NCI-H2171 treated with DMSO at 0.1 percent for 48 hours (cell line): ENCODE measurements around the gene PLCB3.

Experiments used
- DNase-seq: peaks from one replicate; lab custom pipeline; 2025; lab: John Stamatoyannopoulos, UW

Gene PLCB3

GRCh38 chr11:64288353-64288750 lies 37.0 kb downstream of the PLCB3 start:
- DNase-seq = no peak

DNA sequence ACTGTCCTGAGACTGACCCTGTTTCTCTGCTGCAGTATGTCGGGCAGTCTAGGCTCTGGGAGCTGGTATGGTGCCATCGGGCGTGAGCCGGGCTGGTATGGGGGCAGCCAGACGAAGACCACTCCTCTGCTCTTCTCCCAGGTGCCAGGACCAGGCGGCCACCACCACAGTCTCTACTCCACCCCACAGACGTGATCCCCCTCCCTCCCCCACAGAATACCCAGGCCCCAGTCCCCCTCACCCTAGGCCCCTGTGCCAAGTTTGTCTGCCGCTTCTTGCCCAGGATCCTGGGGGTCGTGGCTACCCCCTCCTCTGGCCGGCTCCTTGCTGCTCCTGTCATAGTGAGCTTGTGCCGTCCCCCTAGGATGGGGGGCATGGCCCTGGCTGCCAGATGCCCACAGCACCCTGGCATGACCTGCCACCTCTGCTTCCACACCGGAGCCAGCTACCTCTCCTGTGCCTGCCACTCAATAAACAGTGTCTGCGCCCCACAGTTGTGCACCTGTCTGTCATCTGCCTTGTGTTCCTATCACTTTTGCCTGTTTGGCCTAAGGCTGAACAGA lies 37.8 kb downstream of the PLCB3 start:
- no peak for DNase-seq

- no peak for DNase-seq
These were observed 39.3 kb downstream of the PLCB3 start for GRCh38 chr11:64290352-64291261.

DNA sequence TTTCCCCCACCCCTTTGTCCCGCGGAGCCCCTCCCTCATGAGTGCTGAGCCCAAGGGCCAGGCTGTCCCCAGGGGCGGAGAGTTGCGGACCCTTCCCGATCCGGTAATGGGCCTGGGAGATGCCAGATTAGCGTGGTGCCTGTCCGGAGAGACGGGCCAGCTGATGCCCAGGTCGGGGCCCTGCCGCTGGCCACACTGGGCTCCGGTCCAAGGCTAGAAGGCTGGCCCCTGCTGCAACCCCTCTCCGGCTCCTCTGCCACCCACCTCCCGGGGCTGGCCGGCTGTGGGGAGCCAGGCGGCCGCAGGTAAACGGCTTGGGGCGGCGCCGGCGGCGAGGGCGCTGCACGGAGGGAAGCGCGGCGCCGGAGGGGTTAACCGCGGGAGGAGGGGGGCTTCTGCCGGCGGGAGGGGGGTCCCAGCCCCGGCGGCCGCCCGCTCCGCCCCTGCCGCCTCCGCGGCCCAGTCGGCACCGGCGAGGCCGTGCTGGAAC lies 40.0 kb downstream of the PLCB3 start, which contains the start of gene KCNK4:
KCNK4 (plus strand) TSS at position 41 of the 490 bp plus-strand sequence. CDS start 1,717 bp downstream, outside the sequence.
- DNase-seq = no peak

- no peak for DNase-seq
These were observed 40.6 kb downstream of the PLCB3 start for GRCh38 chr11:64291752-64292459.

DNA sequence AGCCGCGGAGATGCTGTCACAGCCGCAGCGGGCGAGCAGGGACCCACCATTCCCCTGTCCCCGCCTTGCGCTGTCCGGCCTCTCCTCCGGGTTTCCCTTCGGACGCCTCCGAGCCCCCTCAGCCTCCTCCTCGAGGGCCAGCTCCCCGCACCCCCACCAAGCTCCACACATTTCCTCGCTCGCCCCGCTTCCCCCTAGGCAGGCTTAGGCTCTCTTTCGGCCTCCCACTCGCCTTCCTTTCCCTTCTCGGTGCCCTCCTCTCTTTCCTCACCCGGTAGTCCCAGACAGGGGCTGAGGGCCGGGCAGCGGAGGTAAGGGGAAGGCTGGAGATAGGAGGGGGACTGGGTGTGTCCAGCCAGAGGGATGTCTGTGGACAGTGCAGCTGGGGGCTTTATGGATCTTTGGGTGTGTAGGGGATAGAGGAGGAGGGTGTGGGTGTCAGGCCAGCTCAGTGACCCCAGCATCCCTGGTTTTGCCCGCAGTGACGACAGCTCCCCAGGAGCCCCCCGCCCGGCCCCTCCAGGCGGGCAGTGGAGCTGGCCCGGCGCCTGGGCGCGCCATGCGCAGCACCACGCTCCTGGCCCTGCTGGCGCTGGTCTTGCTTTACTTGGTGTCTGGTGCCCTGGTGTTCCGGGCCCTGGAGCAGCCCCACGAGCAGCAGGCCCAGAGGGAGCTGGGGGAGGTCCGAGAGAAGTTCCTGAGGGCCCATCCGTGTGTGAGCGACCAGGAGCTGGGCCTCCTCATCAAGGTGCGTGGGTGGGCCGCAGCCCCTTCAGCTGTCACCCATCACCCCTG lies 41.3 kb downstream of the PLCB3 start:
- no peak for DNase-seq

- no peak for DNase-seq
These were observed 43.4 kb downstream of the PLCB3 start for GRCh38 chr11:64294774-64295173.

- no peak for DNase-seq
These were observed 44.4 kb downstream of the PLCB3 start for GRCh38 chr11:64295760-64296159.

GRCh38 chr11:64296236-64296635 lies 44.9 kb downstream of the PLCB3 start:
- no peak for DNase-seq

DNA sequence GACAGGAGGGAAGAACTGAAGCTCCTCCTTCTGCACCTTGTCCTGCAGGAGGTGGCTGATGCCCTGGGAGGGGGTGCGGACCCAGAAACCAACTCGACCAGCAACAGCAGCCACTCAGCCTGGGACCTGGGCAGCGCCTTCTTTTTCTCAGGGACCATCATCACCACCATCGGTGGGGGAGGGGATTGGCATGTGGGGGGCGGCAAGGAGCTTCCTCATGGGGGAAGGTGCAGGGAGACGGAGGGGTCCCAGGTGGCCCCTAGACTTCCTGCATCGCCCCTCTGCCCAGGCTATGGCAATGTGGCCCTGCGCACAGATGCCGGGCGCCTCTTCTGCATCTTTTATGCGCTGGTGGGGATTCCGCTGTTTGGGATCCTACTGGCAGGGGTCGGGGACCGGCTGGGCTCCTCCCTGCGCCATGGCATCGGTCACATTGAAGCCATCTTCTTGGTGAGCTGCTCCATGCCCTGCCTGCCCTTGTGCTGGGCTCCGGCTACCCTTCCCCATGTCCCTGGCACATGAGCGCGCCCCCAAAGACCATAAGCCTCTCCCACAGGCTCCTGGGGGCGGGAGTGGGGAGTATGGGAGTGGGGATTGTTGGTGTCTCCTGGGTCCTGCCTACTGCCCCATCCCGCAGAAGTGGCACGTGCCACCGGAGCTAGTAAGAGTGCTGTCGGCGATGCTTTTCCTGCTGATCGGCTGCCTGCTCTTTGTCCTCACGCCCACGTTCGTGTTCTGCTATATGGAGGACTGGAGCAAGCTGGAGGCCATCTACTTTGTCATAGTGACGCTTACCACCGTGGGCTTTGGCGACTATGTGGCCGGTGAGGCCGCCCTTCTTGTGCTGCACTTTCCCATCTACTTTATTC lies 45.7 kb downstream of the PLCB3 start:
- DNase-seq = no peak

- DNase-seq = no peak
These were observed 46.5 kb downstream of the PLCB3 start for GRCh38 chr11:64297699-64298358.

DNA sequence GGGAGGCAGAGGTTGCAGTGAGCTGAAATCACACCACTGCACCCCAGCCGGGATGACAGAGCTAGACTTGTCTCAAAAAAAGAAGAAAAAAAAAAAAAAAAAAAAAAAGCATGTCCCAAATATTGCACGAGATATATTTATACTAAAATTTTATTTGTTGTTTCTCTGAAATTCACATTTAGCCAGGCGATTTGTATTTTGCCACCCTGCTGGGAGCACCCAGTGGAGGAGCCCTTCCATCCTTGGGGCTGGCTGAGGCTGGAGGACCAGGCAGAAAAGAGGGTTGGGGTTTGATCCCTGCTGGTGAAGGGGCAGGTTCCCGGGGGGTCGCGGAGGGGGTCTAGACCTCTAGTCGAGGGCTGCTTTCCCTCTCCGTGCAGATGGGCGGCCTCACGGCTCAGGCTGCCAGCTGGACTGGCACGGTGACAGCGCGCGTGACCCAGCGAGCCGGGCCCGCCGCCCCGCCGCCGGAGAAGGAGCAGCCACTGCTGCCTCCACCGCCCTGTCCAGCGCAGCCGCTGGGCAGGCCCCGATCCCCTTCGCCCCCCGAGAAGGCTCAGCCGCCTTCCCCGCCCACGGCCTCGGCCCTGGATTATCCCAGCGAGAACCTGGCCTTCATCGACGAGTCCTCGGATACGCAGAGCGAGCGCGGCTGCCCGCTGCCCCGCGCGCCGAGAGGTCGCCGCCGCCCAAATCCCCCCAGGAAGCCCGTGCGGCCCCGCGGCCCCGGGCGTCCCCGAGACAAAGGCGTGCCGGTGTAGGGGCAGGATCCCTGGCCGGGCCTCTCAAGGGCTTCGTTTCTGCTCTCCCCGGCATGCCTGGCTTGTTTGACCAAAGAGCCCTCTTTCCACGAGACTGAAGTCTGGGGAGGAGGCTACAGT lies 47.9 kb downstream of the PLCB3 start:
- DNase-seq = no peak

DNA sequence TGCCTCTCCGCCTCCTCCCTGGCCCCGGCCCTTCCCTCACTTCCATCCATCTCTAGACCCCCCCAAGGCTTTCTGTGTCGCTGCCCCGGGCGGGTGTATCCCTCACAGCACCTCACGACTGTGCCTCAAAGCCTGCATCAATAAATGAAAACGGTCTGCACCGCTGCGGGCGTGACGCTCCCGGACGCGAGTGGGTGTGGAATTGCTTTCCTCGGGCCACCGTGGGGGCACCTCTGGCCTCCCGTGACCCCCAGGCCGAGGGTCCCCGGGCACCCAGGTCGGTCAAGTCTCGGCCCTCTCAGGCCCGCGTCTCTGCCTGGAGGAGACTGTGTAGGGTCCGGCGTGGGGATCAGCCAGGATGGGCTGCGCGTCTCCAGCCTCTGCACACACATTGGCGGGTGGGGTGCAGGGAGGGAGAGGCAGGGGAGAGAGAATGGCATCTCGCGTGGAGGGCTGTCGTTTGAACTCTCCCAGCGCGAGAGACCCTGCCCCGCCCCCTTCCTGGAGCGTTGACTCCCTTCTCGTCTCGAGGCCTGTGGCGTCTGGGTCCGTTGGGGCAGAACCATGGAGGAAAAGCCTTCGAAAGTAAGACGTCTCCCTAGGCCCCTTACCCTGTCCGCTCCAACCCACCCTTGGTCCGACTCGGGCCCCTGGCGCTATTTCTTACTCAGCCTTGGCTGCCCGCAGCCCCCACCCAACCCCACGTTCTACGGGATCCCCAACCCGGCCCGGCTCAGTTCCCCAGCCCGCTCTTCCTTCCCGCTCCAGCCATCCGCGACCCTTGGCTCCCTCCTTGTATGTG lies 48.7 kb downstream of the PLCB3 start, which contains the start of gene CATSPERZ:
CATSPERZ (plus strand) TSS at position 512 of the 802 bp plus-strand sequence; CDS start at position 565, 53 bp downstream.
- DNase-seq = no peak

- DNase-seq = no peak
These were observed 52.0 kb downstream of the PLCB3 start for GRCh38 chr11:64303109-64304031.

DNA sequence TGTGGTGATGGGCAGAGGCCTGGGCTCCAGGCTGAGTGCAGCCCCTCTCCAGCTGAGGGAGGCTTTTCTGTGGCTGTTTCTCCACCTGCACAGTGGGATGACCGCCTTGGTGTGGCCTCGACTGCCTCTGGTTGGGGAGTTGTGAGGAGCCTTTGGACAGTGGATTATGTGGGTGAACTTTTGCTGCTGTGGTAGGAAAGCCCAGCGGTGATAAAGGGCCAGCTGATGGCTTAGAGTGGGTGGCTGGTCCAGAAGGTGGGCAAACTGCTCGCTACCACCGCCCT lies 52.6 kb downstream of the PLCB3 start:
- DNase-seq = no peak

- peak; percentile 85 for DNase-seq
These were observed 53.2 kb downstream of the PLCB3 start for GRCh38 chr11:64304316-64305072.
